HG03354 (cell line): ENCODE data around the gene PGGT1B.
A peak's percentile ranks its signal among the peaks of the same experiment; 100 is the strongest.

Experiments
- ATAC-seq: cut with Tn5 transposase; IDR thresholded peaks from one replicate; pipeline ENCODE4 v1.9.1; 2021; ENCODE audit warnings: mild to moderate bottlenecking; ENCODE audit not compliant: unreplicated experiment, poor library complexity, severe bottlenecking

Gene PGGT1B

DNA sequence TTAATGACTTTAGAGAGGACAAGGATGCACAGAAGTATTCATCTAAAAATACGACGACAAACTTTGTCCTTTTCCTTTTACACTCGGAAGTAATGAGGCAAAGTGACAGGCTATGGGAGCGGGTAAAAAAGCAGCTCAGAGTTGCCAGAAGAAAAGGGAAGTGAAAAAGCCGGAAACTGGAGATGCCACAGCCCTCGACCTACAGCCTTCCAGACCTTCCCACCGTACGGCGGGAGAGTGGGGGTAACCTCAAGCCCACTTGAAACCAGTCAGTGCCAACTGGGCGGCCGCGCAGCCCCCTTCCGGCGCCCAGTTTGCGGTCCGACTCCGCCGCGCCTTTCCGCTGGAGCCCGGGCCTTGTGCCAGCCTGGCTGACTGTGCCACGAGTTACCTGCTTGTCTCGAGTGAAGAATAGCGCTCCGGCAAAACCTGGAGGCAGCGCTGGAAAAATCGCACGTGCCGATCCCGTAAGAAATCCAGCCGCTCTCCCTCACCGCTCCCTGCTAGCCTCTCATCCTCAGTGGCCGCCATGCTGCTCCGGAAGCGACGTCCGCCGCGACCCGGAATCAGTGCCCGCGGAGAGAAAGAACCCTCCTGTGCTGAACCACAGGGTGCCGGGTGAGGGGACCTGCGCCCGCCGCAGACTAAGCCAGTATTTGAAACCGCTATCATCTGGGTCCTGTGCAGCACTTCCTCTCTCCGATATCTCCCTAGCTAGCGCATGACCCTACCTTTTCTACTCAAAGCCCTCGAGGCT, at the start of gene PGGT1B:
Gene PGGT1B, minus strand, starts transcription at position 557 of the 757 bp plus-strand sequence. Its CDS starts 26 bp downstream, at position 531.
- peak; percentile 90 for ATAC-seq

DNA sequence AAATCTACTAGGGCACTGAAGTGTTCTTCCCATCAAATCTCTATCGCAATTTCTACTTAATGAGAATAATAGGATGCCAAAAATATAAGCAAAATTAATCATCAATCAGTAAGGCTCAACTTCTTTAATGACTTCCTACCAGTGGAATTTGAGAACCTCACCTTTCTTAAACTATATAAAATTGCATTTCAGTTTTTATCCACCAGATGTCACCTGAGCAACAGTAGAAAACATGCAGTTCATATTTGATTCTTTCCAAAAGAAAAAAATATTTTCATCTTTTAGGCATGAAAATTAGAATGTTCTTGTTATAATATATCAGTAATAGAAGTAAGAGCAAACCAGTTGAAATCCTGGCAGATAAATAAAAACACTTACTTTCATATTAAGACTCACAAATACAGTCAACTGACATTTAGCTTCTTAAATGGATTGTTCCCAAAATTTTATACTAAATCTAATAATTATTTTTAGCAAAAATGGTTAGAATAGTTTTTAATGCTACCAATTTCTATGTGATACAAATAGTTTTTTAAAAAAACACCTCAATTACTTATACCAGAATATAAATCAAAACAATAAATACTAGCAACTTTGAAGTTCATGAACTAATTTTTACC, 47.2 kb upstream of the PGGT1B start:
- ATAC-seq, result peak; percentile 63

DNA sequence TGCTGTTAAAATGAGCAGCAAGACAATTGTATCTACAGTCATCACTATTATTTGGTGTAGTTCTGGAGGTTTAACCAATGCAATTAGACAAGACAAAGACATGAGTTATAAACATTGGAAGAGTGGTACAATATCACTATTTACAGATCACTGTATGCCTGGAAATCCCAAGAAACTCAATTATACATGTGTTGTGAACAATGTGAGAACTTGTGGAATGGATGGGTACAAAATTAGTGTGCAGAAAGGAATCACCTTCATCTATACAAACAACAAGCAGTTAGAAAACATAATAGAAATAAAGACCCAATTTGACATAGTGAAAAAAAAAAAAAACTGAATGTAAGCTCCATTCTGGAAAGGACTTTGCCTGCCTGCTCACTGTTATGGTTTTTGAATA, 46.1 kb upstream of the PGGT1B start:
- no peak for ATAC-seq

DNA sequence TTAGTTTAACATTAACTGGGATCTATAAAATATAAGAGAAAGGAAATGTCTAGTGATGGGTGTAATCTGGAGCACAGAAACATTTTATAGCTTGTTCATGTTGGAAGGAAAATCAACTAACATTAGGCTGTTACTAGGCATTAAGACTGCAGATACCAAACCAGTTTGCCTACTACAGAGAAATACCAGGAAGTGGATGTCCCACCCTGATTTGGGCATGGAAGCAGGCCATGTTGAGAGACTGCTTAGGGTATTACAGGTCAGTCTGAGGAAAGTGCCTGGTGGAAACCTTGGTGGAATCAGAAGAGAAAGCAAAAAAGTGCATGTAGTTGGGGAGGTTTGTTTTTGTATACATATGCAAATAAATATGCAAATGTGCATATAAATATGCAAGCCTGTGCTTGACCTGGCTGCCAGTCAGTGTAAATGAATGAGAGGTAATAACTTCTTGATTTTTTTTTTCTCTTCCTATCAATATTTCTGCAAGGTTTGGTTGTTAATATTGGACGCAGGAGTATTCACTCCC, 43.4 kb upstream of the PGGT1B start:
- peak; percentile 68 for ATAC-seq

DNA sequence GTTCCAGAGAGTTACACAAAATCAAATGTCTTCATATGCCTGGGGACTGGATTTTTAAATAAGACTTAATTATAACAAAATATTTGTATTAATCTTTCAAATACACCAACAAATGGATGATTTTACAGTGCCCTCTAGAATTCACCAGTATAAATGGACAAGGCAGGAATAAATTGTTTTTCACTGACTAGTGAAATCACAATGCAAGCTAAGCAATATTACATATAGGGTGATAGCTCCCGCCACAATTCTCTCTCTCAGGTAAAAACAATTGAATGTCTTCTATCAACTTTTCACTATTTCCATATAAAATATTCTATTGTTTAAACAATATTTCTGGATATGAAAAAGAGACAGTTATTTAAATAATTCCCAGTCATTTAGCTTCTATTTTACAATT, 41.8 kb upstream of the PGGT1B start:
- ATAC-seq, result no peak

DNA sequence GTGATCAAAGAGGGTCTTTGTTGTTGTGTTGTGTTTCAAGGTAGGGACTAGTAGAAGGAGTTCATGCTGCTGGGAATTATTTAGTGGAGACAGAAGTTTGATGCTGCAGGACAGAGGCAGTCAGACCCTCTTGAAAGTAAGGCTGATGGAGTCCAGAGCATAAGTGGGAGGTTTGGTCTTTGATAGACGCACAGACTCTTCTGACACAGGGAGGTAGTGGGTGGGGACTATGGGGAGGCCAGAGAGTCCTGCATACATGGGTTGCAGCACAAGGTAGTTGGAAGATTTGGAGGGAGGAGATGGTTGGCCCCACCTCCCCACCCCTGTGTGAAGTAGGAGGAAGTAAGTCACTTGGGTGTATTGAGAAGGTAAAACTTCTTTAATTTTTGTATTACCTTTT, 36.1 kb upstream of the PGGT1B start:
- ATAC-seq, result no peak

DNA sequence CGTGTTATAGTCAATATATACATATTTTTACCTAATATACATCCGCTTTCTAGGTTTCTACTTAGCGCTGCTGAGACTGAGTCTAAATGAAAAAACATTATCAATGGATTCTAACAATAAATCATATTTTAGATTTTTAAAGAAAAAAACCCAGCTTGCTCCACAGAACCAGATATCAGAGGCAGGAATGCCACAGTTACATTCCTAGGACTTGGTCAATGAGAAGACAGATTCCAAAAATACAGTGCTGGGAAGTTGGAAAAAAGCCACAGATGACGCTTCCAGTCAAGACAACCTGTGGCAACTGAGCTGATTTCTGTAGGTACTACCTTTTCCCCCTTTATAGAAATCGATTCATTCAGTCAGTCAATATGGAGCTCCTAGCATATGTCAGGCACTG, 34.4 kb upstream of the PGGT1B start:
- no peak for ATAC-seq

DNA sequence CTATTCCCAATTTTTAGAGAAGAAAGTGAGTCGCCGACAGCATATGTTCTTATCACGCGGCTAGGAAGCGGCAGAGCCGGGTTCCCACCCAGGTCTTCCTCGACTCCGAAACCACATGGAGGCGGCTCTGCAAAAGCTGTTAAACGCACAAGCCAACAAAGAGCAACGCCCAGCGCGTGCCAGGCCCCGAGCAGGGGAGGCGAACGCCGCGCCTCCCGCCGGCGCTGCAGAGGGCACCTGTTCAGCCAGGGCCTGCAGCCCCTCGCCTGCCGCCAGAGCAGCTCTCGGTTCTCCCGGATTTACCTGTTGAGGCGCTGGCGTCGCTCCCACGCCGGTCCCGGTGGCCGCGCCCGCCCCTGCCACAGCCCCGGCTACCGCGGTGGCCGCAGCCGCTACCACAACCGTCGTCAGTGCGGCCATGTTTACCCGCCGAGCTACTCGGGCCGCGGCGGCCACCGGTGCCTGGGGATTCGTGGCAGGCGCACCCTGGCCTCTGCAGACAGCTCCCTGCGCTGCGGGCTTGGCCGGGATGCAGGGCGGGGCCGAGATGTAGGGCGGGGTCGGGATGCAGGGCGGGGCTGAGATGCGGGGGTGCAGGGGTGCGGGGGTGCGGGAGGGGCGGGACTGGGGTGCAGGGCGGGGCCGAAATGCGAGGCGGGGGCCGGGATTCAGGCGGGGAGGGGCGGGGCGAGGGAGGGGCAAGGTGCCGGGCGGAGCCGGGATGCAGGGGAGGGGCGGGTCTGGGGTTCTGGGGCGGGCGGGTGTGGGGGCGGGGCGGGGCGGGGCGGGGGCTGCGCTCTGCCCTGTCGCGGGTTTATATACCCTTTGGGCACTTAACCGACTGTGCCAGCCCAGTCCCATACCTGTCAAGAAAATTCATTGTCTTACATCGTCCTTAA, 33.7 kb upstream of the PGGT1B start, which contains the start of gene CCDC112:
Gene CCDC112, minus strand, starts transcription at position 531 of the 899 bp plus-strand sequence. Its CDS starts 111 bp downstream, at position 420.
- ATAC-seq, result peak; percentile 85

DNA sequence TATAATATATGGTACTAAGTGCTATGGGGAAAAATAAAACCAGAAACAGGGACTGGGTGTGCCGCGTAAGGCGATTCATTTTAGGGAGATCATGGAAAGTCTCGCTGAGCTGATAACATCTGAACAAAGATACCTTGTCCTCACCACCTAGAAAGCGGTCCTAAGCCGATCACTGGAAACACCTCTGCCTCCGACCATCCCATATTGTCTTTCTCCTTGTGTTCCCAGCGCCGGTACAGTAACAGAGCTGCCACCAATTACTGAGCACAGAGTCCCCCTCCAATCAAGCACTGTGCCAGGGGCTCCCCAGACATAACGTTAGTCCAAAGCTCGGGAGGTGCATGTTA, 33.1 kb upstream of the PGGT1B start:
- peak; percentile 19 for ATAC-seq

DNA sequence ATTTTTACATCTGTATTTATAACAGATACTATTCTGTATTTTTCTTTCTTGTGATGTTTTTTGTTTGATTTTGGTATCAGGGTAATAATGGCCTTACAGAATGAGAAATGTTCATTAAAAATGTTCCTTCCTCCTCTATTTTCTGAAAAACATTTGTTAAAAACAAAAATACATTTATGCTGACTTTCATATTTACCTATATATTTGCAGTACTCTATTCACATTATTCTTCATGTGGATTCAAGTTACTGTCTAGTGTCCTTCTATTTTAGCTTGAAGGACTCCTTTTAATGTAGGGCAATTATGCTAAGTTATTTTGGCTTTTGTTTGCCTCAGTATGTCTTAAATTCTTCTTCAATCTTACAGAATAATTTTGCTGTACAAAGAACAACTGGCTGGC, 28.7 kb upstream of the PGGT1B start:
- ATAC-seq, result no peak

DNA sequence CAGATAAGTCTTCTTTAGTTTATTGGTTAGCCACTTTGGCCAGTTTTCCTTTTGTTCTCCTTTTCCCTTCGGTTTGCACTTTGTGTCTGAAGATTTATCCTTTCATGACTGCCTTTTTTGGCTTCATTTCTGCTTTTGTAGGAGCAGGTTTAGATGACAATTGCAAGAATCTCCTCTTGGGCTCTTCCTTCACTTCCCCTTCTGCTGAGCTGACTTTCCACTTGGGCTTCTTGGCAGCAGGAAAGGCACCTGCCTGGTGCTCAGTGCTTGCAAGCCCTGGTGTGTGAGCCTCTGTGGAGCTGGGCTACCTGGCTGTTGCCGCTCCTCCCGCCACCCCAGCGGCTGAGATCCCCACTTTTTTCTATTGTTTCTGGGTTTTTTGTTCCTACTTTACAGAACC, 26.4 kb upstream of the PGGT1B start:
- no peak for ATAC-seq

DNA sequence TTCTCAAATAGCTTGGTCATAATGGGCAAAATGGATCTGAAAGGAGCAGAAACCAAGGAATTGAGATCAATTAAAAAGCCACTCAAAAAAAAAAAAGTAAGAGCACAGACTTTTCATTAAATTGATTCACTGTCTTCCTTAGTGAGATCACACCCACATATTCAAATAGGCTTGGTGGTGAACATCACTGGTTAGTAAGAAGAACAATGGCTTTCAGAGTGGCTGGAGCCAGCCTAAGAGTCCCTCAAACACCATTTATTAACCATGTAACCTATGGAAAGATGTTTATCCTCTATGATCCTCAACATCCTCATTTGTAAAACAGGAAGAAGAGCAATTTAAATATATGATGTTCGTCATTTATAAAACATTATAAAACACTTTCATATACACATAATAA, 21.3 kb upstream of the PGGT1B start:
- ATAC-seq, result no peak

DNA sequence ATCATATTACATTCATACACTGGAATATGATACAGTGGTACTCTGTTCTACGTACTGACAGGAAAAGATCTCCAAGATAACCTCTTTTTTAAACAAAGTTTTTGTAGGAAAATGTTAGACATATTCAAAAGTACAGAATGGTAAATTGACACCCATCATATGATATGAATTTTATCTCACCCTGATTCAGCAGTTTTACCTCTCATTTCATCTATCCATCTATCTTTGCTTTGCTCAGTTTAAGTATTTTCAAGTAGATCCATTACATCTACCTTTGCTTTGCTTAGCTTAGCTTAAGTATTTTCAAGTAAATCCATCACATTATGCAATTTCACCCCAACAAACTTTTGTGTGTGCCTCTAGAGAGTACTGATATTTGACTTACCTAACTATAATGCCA, 19.5 kb upstream of the PGGT1B start:
- no peak for ATAC-seq

DNA sequence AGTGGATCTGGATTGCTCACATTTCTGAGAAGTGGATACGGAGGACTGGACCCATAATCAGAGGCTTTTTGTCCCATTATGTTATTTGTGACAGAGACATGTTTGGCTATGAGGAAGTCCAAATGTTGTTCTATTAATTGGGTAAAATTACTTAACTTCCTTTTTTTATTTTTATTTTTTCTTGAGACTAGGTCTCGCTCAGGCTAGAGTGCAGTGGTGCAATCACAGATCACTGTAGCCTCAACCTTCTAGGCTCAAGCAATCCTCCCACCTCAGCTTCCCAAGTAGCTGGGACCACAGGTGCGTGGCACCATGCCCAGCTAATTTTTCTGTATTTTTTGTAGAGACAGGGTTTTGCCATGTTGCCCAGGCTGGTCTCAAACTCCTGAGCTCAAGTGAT, 11.9 kb upstream of the PGGT1B start:
- ATAC-seq, result no peak

DNA sequence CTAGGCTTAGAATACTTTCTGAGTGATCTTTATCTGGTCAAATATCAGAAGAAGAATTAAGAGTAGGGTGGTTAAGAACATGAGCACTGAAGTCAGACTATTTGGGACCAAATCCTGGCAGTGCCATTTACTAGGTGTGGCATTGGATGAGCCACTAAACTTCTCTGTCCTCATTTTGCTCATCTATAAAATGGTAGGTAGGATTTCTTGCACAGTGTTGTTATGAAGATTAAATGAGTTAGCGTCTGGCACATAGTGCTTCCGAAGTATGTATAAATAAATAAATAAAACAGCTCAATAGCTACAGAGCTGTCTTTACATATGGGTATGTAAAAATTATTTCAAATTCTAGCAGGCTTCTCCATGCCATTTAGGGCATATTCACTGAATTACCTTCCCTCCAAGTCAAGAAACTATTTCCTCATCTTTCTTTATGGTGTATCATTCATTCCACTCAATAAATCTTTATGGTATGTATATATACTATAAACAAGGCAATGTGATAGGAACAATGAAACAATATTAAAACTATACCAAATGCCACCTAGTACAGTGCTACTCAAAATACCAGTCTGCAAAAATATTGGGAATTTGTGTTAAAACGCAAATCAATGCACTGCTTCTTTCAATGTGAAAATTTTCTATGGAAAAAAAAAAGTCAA, 9.8 kb upstream of the PGGT1B start:
- no peak for ATAC-seq

DNA sequence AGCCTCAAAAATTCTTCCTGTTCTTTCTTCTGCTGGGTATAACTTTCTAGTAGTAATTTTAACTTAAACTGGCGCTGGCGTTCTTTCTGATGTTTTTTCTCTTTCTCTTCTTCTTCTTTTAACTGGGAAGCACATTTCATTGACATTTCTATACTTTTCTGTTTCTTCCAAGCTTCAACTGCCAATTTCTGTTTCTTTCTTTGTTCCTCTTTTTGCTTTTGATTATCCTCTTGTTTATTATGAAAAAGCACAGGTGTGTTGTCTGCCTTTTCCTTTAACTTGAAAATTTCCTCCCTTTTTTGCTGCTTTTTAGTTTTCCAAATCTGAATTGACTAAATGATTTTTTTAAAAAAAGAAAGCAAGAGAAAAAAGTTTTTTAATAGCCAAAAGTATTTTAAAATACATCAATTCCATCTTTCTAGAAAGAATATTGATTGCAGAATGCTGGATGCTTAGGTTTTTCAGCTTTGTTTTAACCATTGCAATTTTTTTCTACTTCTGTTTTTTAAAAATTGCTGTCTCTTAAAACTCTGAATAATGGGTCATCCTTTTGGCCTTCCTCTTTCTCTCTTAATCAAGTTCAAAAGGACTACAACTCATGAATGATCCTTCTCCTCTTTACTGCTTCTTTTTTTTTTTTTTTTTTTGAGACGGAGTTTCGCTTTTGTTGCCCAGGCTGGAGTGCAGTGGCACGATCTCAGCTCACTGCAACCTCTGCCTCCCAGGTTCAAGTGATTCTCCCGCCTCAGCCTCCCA, 8.8 kb upstream of the PGGT1B start:
- peak; percentile 64 for ATAC-seq

DNA sequence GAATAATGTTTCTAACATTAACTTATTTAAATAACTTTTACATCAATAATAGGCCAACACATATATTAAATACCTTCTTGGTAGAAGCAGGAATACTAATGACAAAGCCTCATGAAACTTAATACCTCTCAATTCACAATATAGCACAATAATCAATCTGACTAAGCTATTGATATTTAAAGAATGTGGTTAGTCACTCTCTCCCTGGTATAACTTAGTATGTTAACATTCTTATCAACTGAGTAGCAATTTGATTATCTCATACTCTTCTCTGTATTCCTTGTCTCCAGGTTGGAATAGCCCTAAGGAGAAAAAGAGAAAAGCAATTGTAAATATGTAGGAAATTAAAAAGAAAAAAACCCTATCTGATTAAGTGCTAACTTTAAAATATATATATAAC, 4.9 kb upstream of the PGGT1B start:
- no peak for ATAC-seq

DNA sequence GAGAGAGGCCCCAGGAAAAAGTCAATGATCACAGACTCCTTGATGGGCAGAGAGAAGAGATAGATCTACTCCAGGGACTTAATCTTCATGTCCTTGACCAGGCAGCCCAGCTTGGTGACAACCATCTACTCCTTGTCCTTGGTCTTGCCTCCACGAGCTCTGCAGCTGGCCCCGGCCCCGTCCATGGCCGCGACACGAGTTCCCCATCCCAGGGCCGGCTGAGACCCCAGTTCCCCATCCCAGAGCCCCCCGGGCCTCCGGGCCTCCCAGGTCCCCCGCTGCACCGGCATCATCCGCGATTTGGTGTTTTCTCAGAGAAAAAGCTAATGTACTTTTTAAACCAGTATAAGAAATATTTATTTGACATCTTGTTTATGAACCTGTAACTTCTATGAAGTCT, 2.5 kb upstream of the PGGT1B start:
- no peak for ATAC-seq

DNA sequence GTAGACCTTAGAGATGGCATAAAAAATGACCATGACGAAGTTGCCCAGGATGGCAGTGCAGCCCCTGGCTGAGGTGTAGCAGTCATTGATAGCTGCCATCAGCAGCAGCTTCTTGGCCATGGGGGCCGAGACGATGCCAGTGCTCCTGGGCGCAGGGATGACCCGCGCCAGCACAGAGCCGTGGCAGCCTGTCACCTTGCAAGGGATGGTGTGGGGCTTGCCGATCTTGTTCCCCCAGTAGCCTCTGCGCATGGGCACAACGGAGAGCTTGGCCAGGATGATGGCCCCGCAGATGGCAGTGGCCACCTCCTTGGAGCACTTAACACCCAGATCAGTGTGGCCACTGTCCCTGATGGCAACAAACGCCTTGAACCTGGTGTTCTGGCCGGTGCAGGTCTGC, 2.1 kb upstream of the PGGT1B start:
- ATAC-seq, result no peak
